Endodermal cell (in vitro differentiated cells): ENCODE results near the gene NXPE1. TPM values are rescaled to one million over a fixed set of nuclear protein-coding genes. Genes with fewer than 3 reads are reported as not detected.
A peak's percentile ranks its signal among the peaks of the same experiment; 100 is the strongest.
"Not testable (repeated sequence)": the region's sequence is repeated elsewhere in the genome, so short reads cannot be mapped to it uniquely, and the experiment has no call there.

Experiments used
- DNase-seq: peaks from one replicate; pipeline ENCODE4 v3.0.0-alpha.2; 2017
- H3K27ac ChIP-seq: 2 replicates; pipeline ENCODE4 v1.5.1; 2013; ENCODE audit warnings: mild to moderate bottlenecking, low read depth, low read length, moderate library complexity
- H3K27me3 ChIP-seq: 2 replicates; pipeline ENCODE4 v1.6.1; 2013; ENCODE audit warnings: mild to moderate bottlenecking, low read length, moderate library complexity; ENCODE audit not compliant: insufficient read depth, control insufficient read depth, poor library complexity, severe bottlenecking
- H3K36me3 ChIP-seq: 2 replicates; pipeline ENCODE4 v1.7.0; 2013; ENCODE audit warnings: mild to moderate bottlenecking, low read length, moderate library complexity; ENCODE audit not compliant: control insufficient read depth, insufficient read depth
- H3K4me1 ChIP-seq: one replicate; pipeline ENCODE4 v1.7.0; 2013; ENCODE audit warnings: low read length; ENCODE audit not compliant: control insufficient read depth, insufficient read depth
- H3K4me3 ChIP-seq: 2 replicates; pipeline ENCODE4 v1.5.1; 2013; ENCODE audit warnings: mild to moderate bottlenecking, low read length, moderate library complexity
- H3K9ac ChIP-seq: 2 replicates; pipeline ENCODE4 v1.6.1; 2013; ENCODE audit warnings: mild to moderate bottlenecking, low read length, moderate library complexity; ENCODE audit not compliant: poor library complexity, severe bottlenecking; ENCODE audit errors: extremely low read depth
- H3K9me3 ChIP-seq: 2 replicates; pipeline ENCODE4 v1.6.1; 2013; ENCODE audit warnings: mild to moderate bottlenecking, low read length, moderate library complexity; ENCODE audit not compliant: control insufficient read depth
- H3K27ac Mint-ChIP-seq: 2 replicates; pipeline ENCODE4 v1.8.0; 2020; ENCODE audit warnings: mixed read lengths
- H3K27me3 Mint-ChIP-seq: 2 replicates; pipeline ENCODE4 v1.8.0; 2021; ENCODE audit warnings: mild to moderate bottlenecking, mixed read lengths; ENCODE audit not compliant: insufficient read depth
- H3K36me3 Mint-ChIP-seq: 2 replicates; pipeline ENCODE4 v1.8.0; 2020; ENCODE audit warnings: low read depth, mixed read lengths
- H3K4me1 Mint-ChIP-seq: 2 replicates; pipeline ENCODE4 v1.8.0; 2020; ENCODE audit warnings: mixed read lengths
- H3K4me3 Mint-ChIP-seq: 2 replicates; pipeline ENCODE4 v1.8.0; 2020; ENCODE audit warnings: mild to moderate bottlenecking, moderate library complexity, mixed read lengths
- H3K9me3 Mint-ChIP-seq: 2 replicates; pipeline ENCODE4 v1.8.0; 2020; ENCODE audit warnings: mild to moderate bottlenecking, mixed read lengths
- WGBS, 2 experiments: methylation state at CpG; one replicate each; pipeline versions ENCODE4 v1.1.5 to v1.1.7; 2013; ENCODE audit warnings: missing lambda C conversion rate in 2 of 2, mixed read lengths in 1 of 2; ENCODE audit not compliant: insufficient coverage in 1 of 2, insufficient read length in 1 of 2; 5-methylcytosine and 5-hydroxymethylcytosine counted together
- long read RNA-seq, 4 experiments: library from polyadenylated mRNA in 2 of 4; library from RNA in 1 of 4; library from capped mRNA in 1 of 4; stranded (forward) in 3 of 4; unstranded in 1 of 4; transcript quantifications; one replicate each; pipeline ENCODE4 v2.0.0, GENCODE V29; 2020 to 2021; ENCODE audit warnings: inconsistent platforms in 1 of 4
- polyA plus RNA-seq, 2 experiments: library from polyadenylated mRNA; stranded (reverse); fragments of 50-300 nt; gene quantifications; one replicate each; pipeline ENCODE4 v1.2.3, GENCODE V29; 2013
- total RNA-seq, 2 donors: library from RNA; stranded (reverse); fragmentation: NEBNext Ultra II Directional in 1 of 2; extraction: Animal tissue kit (Norgen Biotek cat#: 25700) in 1 of 2; gene quantifications; 2 replicates in 1 of 2; 3 replicates in 1 of 2; pipeline ENCODE4 v1.2.1, GENCODE V29; 2021
- TF ChIP-seq, protein P1 (sequence below): fragments of 200-600 bp; sonication (generic); conservative IDR thresholded peaks from 2 replicates; pipeline ENCODE4 v1.5.0; 2021; ENCODE audit warnings: antibody characterized with exemption, mild to moderate bottlenecking

NXPE1 gene
- total RNA-seq: not detected
- not detected for polyA plus RNA-seq (2013, experiment 1 of 2)
- not detected for polyA plus RNA-seq (2013, experiment 2 of 2)
- long read RNA-seq, experiment 1: 0 reads
- long read RNA-seq, experiment 2: 0 reads
- long read RNA-seq, experiment 3: 0 reads
- long read RNA-seq, experiment 4: 0 reads

DNA sequence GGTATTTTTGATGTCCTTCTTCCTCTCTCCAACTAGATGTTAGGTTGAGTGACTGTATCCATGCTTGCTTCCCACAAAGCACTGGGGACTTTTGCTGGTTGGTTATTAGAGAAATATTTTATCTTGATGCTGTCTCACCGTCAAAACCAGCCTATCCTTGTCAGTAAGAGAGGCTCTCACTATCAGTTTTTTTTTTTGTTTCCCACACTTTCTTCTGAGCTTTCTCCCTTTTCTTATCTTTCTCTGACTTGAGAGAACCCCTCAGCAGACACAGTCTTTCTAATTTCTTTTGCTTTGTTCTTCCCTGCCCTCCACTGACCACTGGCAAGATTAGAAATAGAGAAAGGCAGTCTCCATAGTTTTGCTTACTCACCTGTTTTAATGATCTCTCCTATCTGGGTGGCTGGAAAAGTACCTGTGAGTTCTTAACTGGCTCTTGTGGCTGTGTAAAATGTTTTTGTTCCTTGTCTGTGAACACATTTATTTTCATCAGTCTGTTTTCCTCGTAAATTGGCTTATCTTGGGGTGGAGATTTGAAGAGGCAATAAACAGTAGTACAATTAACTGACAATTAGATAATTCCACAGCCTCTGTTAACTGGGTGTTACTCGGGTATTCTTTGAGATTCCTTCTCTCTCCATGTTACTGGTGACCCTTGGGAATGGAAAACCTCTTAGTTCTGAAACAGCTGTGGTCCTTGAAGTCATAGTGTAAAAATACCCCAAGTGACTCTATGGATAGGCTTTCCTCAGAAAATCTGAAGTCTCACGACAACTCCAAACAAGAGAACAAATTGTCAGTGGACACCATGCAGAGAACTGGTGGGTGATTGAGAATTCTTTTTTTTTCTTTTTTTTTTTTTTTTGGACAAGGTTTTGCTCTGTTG lies at the start of gene NXPE1:
Gene NXPE1 (minus strand): TSS at position 457 of the 886 bp plus-strand sequence. CDS start 8,680 bp downstream, outside the sequence.
- peaks cover 25% of the 10 kb centered on the region for H3K4me1 Mint-ChIP-seq
- H3K9me3 Mint-ChIP-seq: peaks cover 7% of the 10 kb centered on the region

DNA sequence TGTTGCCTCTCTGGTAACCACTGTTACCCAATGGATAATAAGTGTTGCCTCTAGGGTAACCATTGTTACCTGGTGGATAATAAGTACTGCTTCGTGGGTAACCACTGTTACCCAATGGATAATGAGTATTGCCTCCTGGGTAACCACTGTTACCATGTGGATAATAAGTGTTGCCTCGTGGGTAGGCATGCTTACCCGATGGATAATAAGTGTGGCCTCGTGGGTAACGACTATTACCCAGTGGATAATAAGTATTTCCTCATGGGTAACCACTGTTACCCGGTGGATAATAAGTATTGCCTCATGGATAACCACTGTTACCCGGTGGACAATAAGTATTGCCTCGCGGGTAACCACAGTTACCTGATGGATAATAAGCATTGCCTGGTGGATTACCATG lies 49.7 kb upstream of the NXPE1 start:
- Histone ChIP-seq H3K36me3 (no peaks in the 10 kb centered on the region), H3K4me3 (no peak overlapping the region), H3K27me3 (no peaks in the 10 kb centered on the region), H3K27ac (no peak overlapping the region), H3K9ac (no peak overlapping the region), H3K4me1 (no peaks in the 10 kb centered on the region), H3K9me3 (peaks cover 95% of the 10 kb centered on the region)
- no peak overlapping the region for H3K27ac Mint-ChIP-seq
- H3K27me3 Mint-ChIP-seq: no peaks in the 10 kb centered on the region
- no peak overlapping the region for H3K4me3 Mint-ChIP-seq
- no peaks in the 10 kb centered on the region for H3K4me1 Mint-ChIP-seq
- H3K36me3 Mint-ChIP-seq: no peaks in the 10 kb centered on the region
- peak; percentile 2 for DNase-seq
- TF ChIP-seq, protein P1, sequence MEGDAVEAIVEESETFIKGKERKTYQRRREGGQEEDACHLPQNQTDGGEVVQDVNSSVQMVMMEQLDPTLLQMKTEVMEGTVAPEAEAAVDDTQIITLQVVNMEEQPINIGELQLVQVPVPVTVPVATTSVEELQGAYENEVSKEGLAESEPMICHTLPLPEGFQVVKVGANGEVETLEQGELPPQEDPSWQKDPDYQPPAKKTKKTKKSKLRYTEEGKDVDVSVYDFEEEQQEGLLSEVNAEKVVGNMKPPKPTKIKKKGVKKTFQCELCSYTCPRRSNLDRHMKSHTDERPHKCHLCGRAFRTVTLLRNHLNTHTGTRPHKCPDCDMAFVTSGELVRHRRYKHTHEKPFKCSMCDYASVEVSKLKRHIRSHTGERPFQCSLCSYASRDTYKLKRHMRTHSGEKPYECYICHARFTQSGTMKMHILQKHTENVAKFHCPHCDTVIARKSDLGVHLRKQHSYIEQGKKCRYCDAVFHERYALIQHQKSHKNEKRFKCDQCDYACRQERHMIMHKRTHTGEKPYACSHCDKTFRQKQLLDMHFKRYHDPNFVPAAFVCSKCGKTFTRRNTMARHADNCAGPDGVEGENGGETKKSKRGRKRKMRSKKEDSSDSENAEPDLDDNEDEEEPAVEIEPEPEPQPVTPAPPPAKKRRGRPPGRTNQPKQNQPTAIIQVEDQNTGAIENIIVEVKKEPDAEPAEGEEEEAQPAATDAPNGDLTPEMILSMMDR: no peak
- 87 to 88% methylated on average over 8 to 9 of the region's 9 CpGs for WGBS, 2 experiments
- H3K9me3 Mint-ChIP-seq: peaks cover 81% of the 10 kb centered on the region

More for the DNA sequence above, at the start of gene NXPE1:
- H3K27me3 Mint-ChIP-seq: peaks cover 2% of the 10 kb centered on the region
- no peak within 1 kb of the TSS for H3K27ac ChIP-seq
- H3K4me3 Mint-ChIP-seq: no peak within 1 kb of the TSS
- H3K27me3 ChIP-seq: no peaks in the 10 kb centered on the region
- H3K36me3 ChIP-seq: no peaks in the 10 kb centered on the region
- DNase-seq: no peak
- peak within 1 kb of the TSS; percentile 41 for H3K4me3 ChIP-seq
- peaks cover 11% of the 10 kb centered on the region for H3K4me1 ChIP-seq
- TF ChIP-seq, protein P1: no peak
- peak within 1 kb of the TSS; percentile 11 for H3K27ac Mint-ChIP-seq
- H3K9me3 ChIP-seq: peaks cover 8% of the 10 kb centered on the region
- no peak within 1 kb of the TSS for H3K9ac ChIP-seq
- WGBS, 2 experiments: 60 to 76% methylated on average over 2 to 3 of the region's 4 CpGs
- H3K36me3 Mint-ChIP-seq: no peaks in the 10 kb centered on the region

DNA sequence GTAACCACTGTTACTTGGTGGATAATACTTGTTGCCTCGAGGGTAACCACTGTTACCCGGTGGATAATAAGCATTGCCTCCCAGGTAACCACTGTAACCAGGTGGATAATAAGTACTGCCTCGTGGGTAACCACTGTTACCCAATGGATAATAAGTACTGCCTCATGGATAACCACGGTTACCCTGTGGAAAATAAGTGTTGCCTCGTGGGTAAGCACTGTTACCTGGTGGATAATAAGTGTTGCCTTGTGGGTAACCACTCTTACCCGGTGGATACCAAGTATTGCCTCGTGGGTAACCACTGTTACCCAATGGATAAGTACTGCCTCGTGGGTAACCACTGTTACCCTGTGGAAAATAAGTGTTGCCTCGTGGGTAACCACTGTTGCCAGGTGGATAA lies 48.9 kb upstream of the NXPE1 start:
- peaks cover 99% of the 10 kb centered on the region for H3K9me3 ChIP-seq
- not testable (repeated sequence) for H3K4me3 Mint-ChIP-seq, H3K4me1 ChIP-seq, H3K36me3 ChIP-seq, H3K4me1 Mint-ChIP-seq, H3K27me3 ChIP-seq, H3K9ac ChIP-seq, DNase-seq, H3K4me3 ChIP-seq, H3K27ac ChIP-seq, H3K36me3 Mint-ChIP-seq, H3K27me3 Mint-ChIP-seq, H3K27ac Mint-ChIP-seq
- peaks cover 76% of the 10 kb centered on the region for H3K9me3 Mint-ChIP-seq
- 88 to 91% methylated on average over 9 of the region's 9 CpGs for WGBS, 2 experiments
